GM12801 (cell line): ENCODE data around the gene LCE1F.

Experiments
- TF ChIP-seq, protein P1 (sequence below): IDR thresholded peaks from one replicate; pipeline ENCODE4 v1.5.1; 2011; ENCODE audit warnings: control low read depth; ENCODE audit not compliant: insufficient read length; ENCODE audit errors: extremely low read depth

Gene LCE1F

DNA sequence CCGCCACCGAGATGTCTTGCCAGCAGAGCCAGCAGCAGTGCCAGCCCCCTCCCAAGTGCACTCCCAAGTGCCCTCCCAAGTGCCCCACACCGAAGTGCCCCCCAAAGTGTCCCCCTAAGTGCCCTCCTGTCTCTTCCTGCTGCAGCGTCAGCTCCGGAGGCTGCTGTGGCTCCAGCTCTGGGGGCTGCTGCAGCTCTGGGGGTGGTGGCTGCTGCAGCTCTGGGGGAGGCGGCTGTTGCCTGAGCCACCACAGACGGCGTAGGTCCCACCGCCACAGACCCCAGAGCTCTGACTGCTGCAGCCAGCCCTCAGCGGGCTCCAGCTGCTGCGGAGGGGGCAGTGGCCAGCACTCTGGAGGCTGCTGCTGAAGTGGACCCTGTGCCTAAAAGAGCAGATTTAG is 1.4 kb downstream of the LCE1F start:
- TF ChIP-seq, protein P1, sequence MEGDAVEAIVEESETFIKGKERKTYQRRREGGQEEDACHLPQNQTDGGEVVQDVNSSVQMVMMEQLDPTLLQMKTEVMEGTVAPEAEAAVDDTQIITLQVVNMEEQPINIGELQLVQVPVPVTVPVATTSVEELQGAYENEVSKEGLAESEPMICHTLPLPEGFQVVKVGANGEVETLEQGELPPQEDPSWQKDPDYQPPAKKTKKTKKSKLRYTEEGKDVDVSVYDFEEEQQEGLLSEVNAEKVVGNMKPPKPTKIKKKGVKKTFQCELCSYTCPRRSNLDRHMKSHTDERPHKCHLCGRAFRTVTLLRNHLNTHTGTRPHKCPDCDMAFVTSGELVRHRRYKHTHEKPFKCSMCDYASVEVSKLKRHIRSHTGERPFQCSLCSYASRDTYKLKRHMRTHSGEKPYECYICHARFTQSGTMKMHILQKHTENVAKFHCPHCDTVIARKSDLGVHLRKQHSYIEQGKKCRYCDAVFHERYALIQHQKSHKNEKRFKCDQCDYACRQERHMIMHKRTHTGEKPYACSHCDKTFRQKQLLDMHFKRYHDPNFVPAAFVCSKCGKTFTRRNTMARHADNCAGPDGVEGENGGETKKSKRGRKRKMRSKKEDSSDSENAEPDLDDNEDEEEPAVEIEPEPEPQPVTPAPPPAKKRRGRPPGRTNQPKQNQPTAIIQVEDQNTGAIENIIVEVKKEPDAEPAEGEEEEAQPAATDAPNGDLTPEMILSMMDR, result no peak

DNA sequence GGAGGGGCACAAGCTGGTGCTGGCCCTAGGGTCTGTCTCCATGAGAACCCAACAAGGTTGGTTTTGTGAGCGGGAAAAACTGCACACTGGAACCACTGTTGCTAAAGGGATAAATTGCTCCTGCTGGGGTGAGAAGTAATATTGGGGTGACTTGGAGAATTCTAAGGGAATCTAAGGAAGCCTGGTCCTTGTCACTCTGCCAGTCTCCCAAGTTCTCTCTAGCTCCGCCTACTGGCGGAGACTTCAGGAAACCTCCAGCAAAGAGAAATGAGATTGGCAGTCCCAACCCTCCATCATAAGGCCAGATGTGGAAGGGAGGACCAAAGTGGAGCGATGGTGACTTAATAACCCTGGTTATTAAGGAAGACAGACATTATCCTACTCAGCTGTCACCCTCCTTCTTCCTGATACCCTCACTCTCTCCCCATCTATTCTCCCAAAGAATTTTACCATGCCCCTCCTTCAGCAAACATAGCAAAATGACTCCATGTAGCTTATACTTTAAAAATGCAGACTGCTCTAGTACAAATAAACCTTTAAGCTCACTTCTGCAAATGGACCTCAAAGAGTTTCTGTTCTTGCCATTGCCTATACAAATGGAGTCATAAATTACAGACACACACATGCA is 2.7 kb downstream of the LCE1F start:
- TF ChIP-seq, protein P1, result no peak

DNA sequence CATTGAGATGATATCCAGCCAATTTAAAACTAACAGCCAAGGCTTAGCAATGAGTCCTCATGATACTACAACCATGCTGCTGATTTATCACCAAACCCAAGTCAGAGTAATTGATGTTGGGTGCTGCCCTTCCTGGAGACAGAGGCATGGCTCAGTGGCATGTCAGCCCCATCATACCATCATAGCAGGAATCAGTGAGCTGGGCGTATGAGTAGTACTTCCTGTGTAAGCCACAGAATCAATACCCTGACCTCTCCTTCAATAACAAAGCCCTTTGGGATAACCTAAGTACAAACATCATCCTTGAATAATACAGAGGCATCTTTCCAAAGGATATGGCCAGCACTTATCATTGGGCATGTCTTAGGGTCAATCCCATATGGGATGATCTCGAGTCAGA is 8.2 kb downstream of the LCE1F start:
- TF ChIP-seq, protein P1, result no peak

DNA sequence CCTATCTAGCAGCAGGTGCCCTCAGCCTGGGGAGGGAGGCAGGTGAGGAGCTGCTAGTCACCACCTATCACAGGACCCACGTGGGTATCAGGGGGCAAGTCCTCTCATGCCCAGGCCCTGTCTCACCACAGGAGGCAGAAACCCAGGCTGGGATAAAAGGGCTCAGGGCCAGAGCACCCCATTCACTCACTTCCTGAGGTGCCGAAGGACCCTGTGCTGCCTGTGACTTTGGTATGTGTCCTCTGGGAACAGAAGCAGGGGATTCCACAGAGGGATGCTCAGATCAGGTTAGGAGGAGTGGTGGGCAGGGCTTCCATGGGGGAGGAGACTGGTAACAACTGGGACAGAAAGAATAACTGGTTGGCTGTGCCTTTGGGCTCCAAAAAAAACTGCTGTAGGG is 11.1 kb downstream of the LCE1F start, which contains the start of gene LCE1E:
Gene LCE1E (plus strand): TSS at position 181 of the 400 bp plus-strand sequence. CDS start 1,043 bp downstream, outside the sequence.
- TF ChIP-seq, protein P1, result no peak

DNA sequence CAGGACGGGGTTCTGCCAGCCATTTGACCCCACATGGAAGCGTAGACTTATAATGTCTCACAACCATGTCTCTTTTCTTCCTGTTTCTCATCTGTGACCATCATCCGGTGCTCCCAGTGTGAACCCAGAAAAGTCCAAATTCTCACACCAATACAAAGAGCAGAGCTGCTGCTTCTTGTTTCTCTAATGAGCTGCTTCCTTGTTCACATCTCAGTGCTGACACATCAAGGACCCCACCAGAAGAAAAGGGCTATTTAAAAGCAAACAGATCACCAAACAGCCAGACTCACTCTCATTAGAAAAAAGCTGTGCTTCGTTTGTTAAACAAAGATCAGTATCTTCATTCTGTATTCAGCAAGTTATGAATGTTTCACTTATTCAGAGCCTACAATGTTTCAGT is 20.7 kb downstream of the LCE1F start:
- TF ChIP-seq, protein P1, result no peak

DNA sequence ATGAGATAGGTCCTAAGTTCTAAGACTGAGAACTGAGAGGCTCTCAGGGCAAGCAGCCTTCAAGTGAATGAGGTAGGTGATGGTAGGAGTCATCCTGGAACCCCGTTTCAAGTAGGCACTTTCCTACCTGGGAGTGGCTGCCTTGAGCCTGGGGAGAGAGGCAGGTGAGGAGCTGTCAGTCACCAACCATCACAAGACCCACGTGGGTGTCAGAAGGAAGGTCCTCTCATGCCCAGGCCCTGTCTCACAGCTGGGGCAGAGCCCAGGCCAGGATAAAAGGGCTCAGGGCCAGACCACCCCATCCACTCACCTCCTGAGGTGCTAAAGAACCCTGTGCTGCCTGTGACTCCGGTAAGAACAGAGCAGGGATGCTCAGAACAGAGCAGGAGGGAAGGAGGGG is 21.5 kb downstream of the LCE1F start, which contains the start of gene LCE1D:
Gene LCE1D (plus strand): TSS at position 301 of the 400 bp plus-strand sequence. CDS start 1,074 bp downstream, outside the sequence.
- TF ChIP-seq, protein P1, result no peak

DNA sequence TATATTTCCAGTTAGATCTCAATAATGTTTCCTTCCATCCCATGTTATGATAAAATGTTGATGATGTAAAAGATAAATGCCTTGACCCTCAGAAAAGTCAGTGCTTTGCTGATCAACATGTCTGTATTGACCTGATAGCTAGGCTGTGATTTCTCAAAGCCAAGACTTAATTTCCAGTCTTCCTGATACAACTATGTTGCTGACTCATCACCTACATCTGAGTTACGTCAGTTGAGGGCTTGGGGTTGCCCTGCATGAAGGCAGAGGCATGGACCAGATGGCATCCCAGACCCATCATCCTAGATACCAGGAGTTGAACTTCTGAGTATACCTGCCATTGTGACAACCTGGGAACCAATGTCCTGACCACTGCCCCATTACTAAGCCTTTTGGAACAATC is 26.4 kb downstream of the LCE1F start:
- TF ChIP-seq, protein P1, result no peak
